Psoas muscle (tissue), 8 donors: ENCODE results near the gene PPDPF. TPM values are rescaled to one million over a fixed set of nuclear protein-coding genes. Genes with fewer than 3 reads are reported as not detected.
A peak's percentile ranks its signal among the peaks of the same experiment; 100 is the strongest.

Source experiments
- ATAC-seq, 4 donors: fragments of 200-7000 bp; cut with Tn5 transposase; one replicate each; pipeline ENCODE4 v1.9.1; 2020; ENCODE audit warnings: moderate library complexity in 3 of 4, mild to moderate bottlenecking in 2 of 4
- DNase-seq, 2 donors: peaks; one replicate each; pipeline ENCODE4 v3.0.0-alpha.2; 2020
- H3K27ac ChIP-seq: fragments of 200-600 bp; one replicate; pipeline ENCODE4 v1.8.0; 2022
- H3K27me3 ChIP-seq, 3 donors: fragments of 200-600 bp in 1 of 3; one replicate each; pipeline versions ENCODE4 v1.6.1 to v1.8.0; 2013 to 2022; ENCODE audit warnings: low read length in 2 of 3, mild to moderate bottlenecking in 2 of 3, moderate library complexity in 1 of 3; ENCODE audit not compliant: insufficient read depth in 3 of 3
- H3K36me3 ChIP-seq, 2 donors: fragments of 200-600 bp in 1 of 2; one replicate each; pipeline versions ENCODE4 v1.6.1 to v1.8.0; 2013 to 2022; ENCODE audit warnings: low read depth in 1 of 2, mild to moderate bottlenecking in 1 of 2, moderate library complexity in 1 of 2; ENCODE audit not compliant: insufficient read depth in 1 of 2
- H3K4me1 ChIP-seq: fragments of 200-600 bp; one replicate; pipeline ENCODE4 v1.8.0; 2022
- H3K4me3 ChIP-seq: fragments of 200-600 bp; one replicate; pipeline ENCODE4 v1.8.0; 2022; ENCODE audit warnings: mild to moderate bottlenecking
- H3K9me3 ChIP-seq: fragments of 200-600 bp; one replicate; pipeline ENCODE4 v1.8.0; 2022
- WGBS, 3 donors: extraction: QIAGEN DNeasy Blood & Tissue Kit; methylation state at CpG; one replicate each; pipeline versions ENCODE4 v1.1.6 to v1.1.7; 2013; 5-methylcytosine and 5-hydroxymethylcytosine counted together
- intact Hi-C, 2 donors: fragments of 100-400 bp; cut with DNase I; formaldehyde crosslinking; loops; one replicate each; pipeline versions ENCODE4 v1.11.0 to v1.14.2; 2022
- polyA plus RNA-seq, 3 donors: library from polyadenylated mRNA; stranded (reverse); fragments of 200-250 nt; gene quantifications; one replicate each; pipeline ENCODE4 v1.2.3, GENCODE V29; 2013
- total RNA-seq, 4 donors: library from RNA; stranded (reverse); fragmentation: NEBNext Ultra II Directional in 2 of 4; extraction: Animal tissue kit (Norgen Biotek cat#: 25700) in 2 of 4; gene quantifications; one replicate each; pipeline versions ENCODE4 v1.2.1 to v1.2.4, GENCODE V29; 2021 to 2023
- TF ChIP-seq, protein P1 (sequence below): fragments of 200-600 bp; IDR thresholded peaks from one replicate; pipeline ENCODE4 v1.8.0; 2022; ENCODE audit warnings: antibody characterized with exemption
- donor health status: healthy with polysubstance abuse.
- donor health status: DM: no; HTN: no; CAD: no; lungs with moderate emphysema.
- donor health status: Bipolar disorder and iron deficiency.
- donor health status: healthy.
- donor health status: DM: yes; HTN: yes; CAD: no.
- donor health status: DM: no; HTN: no; CAD: no.
- donor health status: DM: no; HTN: no; CAD: no.
- donor health status: DM: yes; HTN: yes; CAD: no.

Gene PPDPF
- total and polyA plus RNA-seq, 7 donors: 130 to 198 (median 153) TPM

DNA sequence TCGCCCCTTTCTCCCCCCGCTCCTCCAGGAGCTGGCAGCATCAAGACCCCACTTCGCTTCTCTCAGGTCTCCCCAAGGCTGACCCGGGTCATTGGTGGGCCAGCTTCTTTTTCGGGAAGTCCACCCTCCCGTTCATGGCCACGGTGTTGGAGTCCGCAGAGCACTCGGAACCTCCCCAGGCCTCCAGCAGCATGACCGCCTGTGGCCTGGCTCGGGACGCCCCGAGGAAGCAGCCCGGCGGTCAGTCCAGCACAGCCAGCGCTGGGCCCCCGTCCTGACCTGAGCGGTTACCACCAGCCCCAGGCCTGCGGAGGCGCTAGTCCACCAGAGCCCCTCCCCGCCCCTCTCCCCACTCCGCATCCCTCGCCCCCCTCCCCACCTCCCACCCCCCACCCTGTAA lies 1.0 kb downstream of the PPDPF start:
- H3K36me3 ChIP-seq: peaks cover 0 to 18% of the 10 kb centered on the region in 2 donors
- no peaks in the 10 kb centered on the region for H3K9me3 ChIP-seq
- peak overlapping the region; percentile 80 for H3K4me3 ChIP-seq
- H3K27ac ChIP-seq: no peak overlapping the region
- H3K4me1 ChIP-seq: peaks cover 19% of the 10 kb centered on the region
- ATAC-seq (no peak), DNase-seq (peak; percentile 20 to 59)
- no peaks in the 10 kb centered on the region for H3K27me3 ChIP-seq
- WGBS, 3 donors: 46 to 49% (median 49%) methylated on average over 18 to 23 of the region's 23 CpGs
- intact Hi-C loops: loop anchor here in 1 of 2 donors (2.0 kb wide), 1 partner anchor 25 kb away; no protein-coding TSS in a partner anchor
- TF ChIP-seq, protein P1, sequence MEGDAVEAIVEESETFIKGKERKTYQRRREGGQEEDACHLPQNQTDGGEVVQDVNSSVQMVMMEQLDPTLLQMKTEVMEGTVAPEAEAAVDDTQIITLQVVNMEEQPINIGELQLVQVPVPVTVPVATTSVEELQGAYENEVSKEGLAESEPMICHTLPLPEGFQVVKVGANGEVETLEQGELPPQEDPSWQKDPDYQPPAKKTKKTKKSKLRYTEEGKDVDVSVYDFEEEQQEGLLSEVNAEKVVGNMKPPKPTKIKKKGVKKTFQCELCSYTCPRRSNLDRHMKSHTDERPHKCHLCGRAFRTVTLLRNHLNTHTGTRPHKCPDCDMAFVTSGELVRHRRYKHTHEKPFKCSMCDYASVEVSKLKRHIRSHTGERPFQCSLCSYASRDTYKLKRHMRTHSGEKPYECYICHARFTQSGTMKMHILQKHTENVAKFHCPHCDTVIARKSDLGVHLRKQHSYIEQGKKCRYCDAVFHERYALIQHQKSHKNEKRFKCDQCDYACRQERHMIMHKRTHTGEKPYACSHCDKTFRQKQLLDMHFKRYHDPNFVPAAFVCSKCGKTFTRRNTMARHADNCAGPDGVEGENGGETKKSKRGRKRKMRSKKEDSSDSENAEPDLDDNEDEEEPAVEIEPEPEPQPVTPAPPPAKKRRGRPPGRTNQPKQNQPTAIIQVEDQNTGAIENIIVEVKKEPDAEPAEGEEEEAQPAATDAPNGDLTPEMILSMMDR: no peak

DNA sequence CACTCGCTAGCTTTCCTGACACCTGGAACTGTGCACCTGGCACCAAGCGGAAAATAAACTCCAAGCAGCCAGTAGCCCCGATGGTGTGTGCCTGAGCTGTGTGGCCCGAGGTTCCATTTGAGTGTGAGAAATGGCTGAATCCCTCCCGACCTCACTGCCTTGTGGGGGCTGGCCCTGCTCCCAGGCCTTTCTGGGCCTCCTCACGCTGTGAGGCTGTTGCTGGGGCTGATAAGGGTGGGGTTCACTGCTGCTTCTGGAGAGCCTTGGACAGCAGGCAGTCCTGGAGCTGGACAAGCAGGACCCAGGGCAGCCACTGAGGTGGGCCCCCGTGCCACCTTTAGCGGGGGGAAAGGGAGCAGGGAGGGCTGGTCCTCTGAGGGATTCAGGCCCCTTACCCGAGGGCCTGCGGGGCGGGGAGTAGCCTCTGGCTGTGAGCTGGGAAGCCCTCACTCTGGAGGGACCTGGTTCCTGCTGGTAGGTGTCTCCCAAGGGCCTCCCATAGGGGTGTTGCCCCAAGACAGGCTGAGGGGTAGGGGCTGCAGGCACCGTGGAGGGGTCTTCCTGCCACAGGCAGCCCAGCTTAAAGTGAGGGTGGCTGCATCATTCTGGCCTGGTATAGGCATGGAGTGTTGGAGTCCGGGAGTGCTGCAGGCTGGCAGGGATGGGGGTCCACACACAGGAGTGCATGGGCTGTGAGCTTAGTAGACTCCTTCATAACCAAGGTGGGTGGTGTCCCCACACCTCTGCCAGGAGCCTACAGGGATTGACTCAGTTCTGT lies 1.7 kb downstream of the PPDPF start:
- no peak overlapping the region for H3K4me3 ChIP-seq
- intact Hi-C loops: no loop called here

DNA sequence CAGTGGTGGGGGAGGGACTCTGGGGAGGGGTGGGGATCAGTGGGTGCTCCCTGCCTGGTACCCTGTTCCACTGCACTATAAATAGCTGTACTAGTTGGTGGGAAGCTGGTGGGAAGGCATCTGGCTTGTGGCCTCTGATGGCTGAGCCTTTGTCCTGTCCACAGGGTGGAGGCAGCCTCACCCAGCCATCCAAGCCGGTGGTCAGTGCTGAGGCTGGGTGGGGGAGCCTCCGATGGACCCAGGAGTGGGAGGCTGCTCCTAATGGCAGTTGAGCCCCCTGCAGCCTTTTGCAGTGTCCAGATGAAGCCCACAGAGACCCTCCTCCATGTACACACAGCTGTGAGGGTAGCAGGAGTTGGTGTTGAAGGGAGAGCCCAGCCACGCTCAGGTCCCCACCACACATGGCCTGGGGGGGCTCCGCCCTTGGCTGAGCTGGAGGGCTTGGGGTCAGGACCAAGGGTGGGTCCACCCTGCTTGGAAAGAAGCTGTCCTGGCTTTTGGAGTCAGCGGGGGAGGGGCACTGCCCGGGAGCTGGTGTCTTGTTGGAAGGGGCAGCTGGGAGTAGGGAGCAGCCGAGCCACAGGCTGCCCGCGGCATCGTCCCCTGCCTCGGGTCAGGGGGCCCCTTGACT lies 2.5 kb downstream of the PPDPF start:
- intact Hi-C loops: no loop called here

More for the DNA sequence above, 1.7 kb downstream of the PPDPF start:
- Histone ChIP-seq H3K4me1 (peaks cover 19% of the 10 kb centered on the region), H3K36me3 (peaks cover 0 to 12% of the 10 kb centered on the region in 2 donors), H3K27me3 (no peaks in the 10 kb centered on the region), H3K27ac (no peak overlapping the region), H3K9me3 (no peaks in the 10 kb centered on the region)
- ATAC-seq (no peak), DNase-seq (peak in 1 of 2 donors; percentile 53)
- TF ChIP-seq, protein P1: no peak
- 65 to 77% (median 73%) methylated on average over 12 to 13 of the region's 13 CpGs for WGBS, 3 donors

DNA sequence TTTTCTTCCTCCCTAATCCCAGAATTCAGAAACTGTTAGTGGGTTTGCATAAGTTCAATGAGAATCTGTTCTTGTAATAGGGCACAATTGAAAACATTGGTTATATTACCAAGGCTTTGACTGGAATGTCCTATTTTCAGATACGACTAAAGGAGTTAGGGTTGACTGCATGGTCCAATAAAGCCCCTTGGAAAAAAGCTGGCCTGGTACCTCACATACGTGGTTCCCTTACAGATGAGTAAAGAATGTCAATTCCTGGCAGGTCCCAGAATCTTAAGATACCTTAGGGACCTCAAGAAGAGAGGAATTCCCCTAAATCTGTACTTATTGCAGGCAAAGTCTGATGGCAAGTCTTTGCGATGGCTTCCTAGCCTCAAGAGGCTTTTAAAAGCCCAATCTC lies 4.6 kb downstream of the PPDPF start:
- ATAC-seq: no peak
- H3K4me3 ChIP-seq: no peak overlapping the region
- WGBS, 3 donors: 48 to 52% (median 50%) methylated on average over 3 of the region's 3 CpGs
- peaks cover 0 to 13% (median 3%) of the 10 kb centered on the region in 3 donors for H3K27me3 ChIP-seq
- DNase-seq: no peak
- peaks cover 0 to 10% of the 10 kb centered on the region in 2 donors for H3K36me3 ChIP-seq
- intact Hi-C loops: no loop called here
- H3K27ac ChIP-seq: no peak overlapping the region
- peaks cover 14% of the 10 kb centered on the region for H3K4me1 ChIP-seq
- no peaks in the 10 kb centered on the region for H3K9me3 ChIP-seq
- TF ChIP-seq, protein P1: no peak

More for the DNA sequence above, 2.5 kb downstream of the PPDPF start:
- DNase-seq (peak; percentile 23 to 46), ATAC-seq (no peak)
- Histone ChIP-seq H3K4me1 (peaks cover 19% of the 10 kb centered on the region), H3K27me3 (no peaks in the 10 kb centered on the region), H3K36me3 (peaks cover 0 to 10% of the 10 kb centered on the region in 2 donors), H3K9me3 (no peaks in the 10 kb centered on the region), H3K4me3 (no peak overlapping the region), H3K27ac (no peak overlapping the region)
- TF ChIP-seq, protein P1: no peak
- 92 to 100% (median 96%) methylated on average over 11 of the region's 11 CpGs for WGBS, 3 donors
